ENCODE results near the gene ALMS1. TPM values are rescaled to one million over a fixed set of nuclear protein-coding genes. Genes with fewer than 3 reads are reported as not detected.

ALMS1 gene
- total and polyA plus RNA-seq, 2 of the 4 experiments (the other 2 are of a cell fraction) = 20.8 to 52.8 TPM

DNA sequence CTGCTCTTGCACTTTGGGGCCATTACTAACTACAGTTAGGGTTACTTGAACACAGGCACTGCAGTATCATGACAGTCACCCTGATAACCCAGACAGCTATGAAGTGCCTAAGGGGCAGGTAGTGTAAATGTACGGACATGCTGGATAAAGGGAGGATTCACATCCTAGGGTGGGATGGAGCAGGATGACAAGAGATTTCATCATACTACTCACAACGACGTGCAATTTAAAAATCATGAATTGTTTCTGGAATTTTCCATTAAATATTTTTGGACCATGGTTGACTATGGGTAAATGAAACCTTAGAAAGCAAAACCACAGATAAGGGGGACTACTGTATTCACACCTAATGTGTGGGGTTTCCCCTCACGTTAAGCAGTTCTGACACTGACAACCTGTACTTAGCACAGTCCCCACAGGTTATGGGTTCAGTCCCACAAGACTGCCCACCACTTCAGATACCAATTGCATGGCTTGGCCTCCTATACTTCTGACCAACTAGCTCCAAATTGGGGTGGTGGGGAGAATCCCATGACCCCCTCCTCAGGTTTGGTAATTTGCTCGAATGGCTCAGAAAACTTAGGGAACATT, 180.7 kb downstream of the ALMS1 start:
- no peak overlapping the region for H2BK20ac ChIP-seq (ENCODE audit: low read depth, low read length)
- dilution Hi-C loops (cut with HindIII; ENCODE audit: low sequenced_read_pairs, unreplicated experiment) = no loop called here
- ChIA-PET CTCF (no interaction called here), POLR2A (ENCODE audit: unreplicated experiment) (no interaction called here)
- TF ChIP-seq RAD21 (IDR thresholded peaks at IDR 0.05; ENCODE audit: low read length) (no peak), CHD1 (IDR thresholded peaks at IDR 0.05; ENCODE audit: low read depth, low read length) (no peak), CTCF (conservative IDR thresholded peaks at IDR 0.05; ENCODE audit: low read depth, low read length) (no peak), SMC3 (IDR thresholded peaks at IDR 0.05; ENCODE audit: low read depth, low read length) (no peak), CEBPB (IDR thresholded peaks at IDR 0.05; ENCODE audit: low read depth, low read length) (no peak), MXI1 (IDR thresholded peaks at IDR 0.05; ENCODE audit: borderline replicate concordance, low read depth, low read length) (no peak)
- TF ChIP-seq, protein P1, sequence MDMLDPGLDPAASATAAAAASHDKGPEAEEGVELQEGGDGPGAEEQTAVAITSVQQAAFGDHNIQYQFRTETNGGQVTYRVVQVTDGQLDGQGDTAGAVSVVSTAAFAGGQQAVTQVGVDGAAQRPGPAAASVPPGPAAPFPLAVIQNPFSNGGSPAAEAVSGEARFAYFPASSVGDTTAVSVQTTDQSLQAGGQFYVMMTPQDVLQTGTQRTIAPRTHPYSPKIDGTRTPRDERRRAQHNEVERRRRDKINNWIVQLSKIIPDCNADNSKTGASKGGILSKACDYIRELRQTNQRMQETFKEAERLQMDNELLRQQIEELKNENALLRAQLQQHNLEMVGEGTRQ (IDR thresholded peaks at IDR 0.05; ENCODE audit: low read depth, low read length) = no peak
- no peaks in the 10 kb centered on the region for H3K36me3 ChIP-seq (ENCODE audit: control insufficient read depth, insufficient read depth, low read length)
- no peak overlapping the region for H3K23ac ChIP-seq (ENCODE audit: low read depth, low read length)
- no peak overlapping the region for H3K4me3 ChIP-seq (ENCODE audit: insufficient read depth, low read depth, low read length)
- H3K9ac ChIP-seq (ENCODE audit: low read depth, low read length) = no peak overlapping the region
- no TSS peak for BruUV-seq (replicated peaks)
- H3K4me2 ChIP-seq (ENCODE audit: low read depth, low read length) = no peak overlapping the region
- ATAC-seq (ENCODE audit: low read depth) (no peak), DNase-seq (no peak)
- in situ Hi-C loops (cut with MboI; ENCODE audit: low sequenced_read_pairs) = no loop called here
- H2BK120ac ChIP-seq (ENCODE audit: low read depth, low read length) = no peak overlapping the region
- H3K14ac ChIP-seq (replicated peaks; ENCODE audit: low read depth, low read length) = no peak overlapping the region
- no peak overlapping the region for H3K18ac ChIP-seq (ENCODE audit: low read depth, low read length)
- intact Hi-C loops (cut with micrococcal nuclease) = no loop called here
- H3K9me3 ChIP-seq (ENCODE audit: control insufficient read depth, insufficient read depth, low read length) = no peaks in the 10 kb centered on the region
- no peaks in the 10 kb centered on the region for H3K9me1 ChIP-seq (ENCODE audit: insufficient read depth, low read length)
- no peaks in the 10 kb centered on the region for H3K79me1 ChIP-seq (ENCODE audit: low read depth in 1 of 2, low read length in 2 of 2)
- H2BK15ac ChIP-seq (ENCODE audit: low read depth, low read length) = no peak overlapping the region
- H3K27me3 ChIP-seq (ENCODE audit: control insufficient read depth, insufficient read depth, low read length) = no peaks in the 10 kb centered on the region
- H4K91ac ChIP-seq (ENCODE audit: insufficient read depth, low read depth, low read length) = no peak overlapping the region
- H2AK9ac ChIP-seq (replicated peaks; ENCODE audit: low read depth, low read length, poor library complexity) = no peak overlapping the region
- H3K27ac ChIP-seq (ENCODE audit: insufficient read depth, low read length) = no peak overlapping the region
- H3K56ac ChIP-seq (ENCODE audit: extremely low read depth, insufficient read depth, low read length) = no peak overlapping the region
- no CpG with 5 or more reads among the region's 5 CpGs for WGBS, 2 experiments (ENCODE audit: extremely low coverage in 2 of 2, insufficient read length in 1 of 2)
- no peak overlapping the region for H2AFZ ChIP-seq (replicated peaks; ENCODE audit: low read length, poor library complexity)
- no peak overlapping the region for H4K5ac ChIP-seq (ENCODE audit: low read depth, low read length)
- no peak overlapping the region for H2AK5ac ChIP-seq (ENCODE audit: low read depth, low read length)
- H2BK5ac ChIP-seq (ENCODE audit: low read depth, low read length, poor library complexity, severe bottlenecking) = no peak overlapping the region
- H3K4me1 ChIP-seq (ENCODE audit: control insufficient read depth, insufficient read depth, low read length) = no peaks in the 10 kb centered on the region
- no peak overlapping the region for H3K4ac ChIP-seq (ENCODE audit: low read depth, low read length)
- no peaks in the 10 kb centered on the region for H4K20me1 ChIP-seq (ENCODE audit: insufficient read depth, low read length)
- no peak overlapping the region for H4K8ac ChIP-seq (ENCODE audit: low read depth in 2 of 2, low read length in 2 of 2)

Measured in IMR-90 (cell line).